Loucy (cell line): Measurements from ENCODE around the gene MARCHF11.

ENCODE experiments used
- H2AFZ ChIP-seq: fragments of 200-600 bp; sonication (generic); 2 replicates; pipeline ENCODE4 v1.6.0; 2016; ENCODE audit warnings: antibody characterized with exemption, mild to moderate bottlenecking, low read length, moderate library complexity
- H3F3A ChIP-seq: fragments of 200-600 bp; 2 replicates; pipeline ENCODE4 v1.6.0; 2016; ENCODE audit warnings: antibody characterized with exemption, low read depth, mild to moderate bottlenecking
- H3K27me3 ChIP-seq: fragments of 200-600 bp; sonication (generic); 2 replicates; pipeline ENCODE4 v1.6.1; 2014; ENCODE audit warnings: low read length, mild to moderate bottlenecking; ENCODE audit not compliant: insufficient read depth, poor library complexity, severe bottlenecking
- H3K36me3 ChIP-seq: fragments of 200-600 bp; sonication (generic); 2 replicates; pipeline ENCODE4 v1.6.1; 2016; ENCODE audit warnings: low read length; ENCODE audit not compliant: insufficient read depth
- H3K4me1 ChIP-seq: fragments of 200-600 bp; sonication (generic); 2 replicates; pipeline ENCODE4 v1.5.1; 2014; ENCODE audit warnings: low read length, mild to moderate bottlenecking; ENCODE audit not compliant: insufficient read depth, poor library complexity, severe bottlenecking
- H3K4me2 ChIP-seq: fragments of 200-600 bp; sonication (generic); 2 replicates; pipeline ENCODE4 v1.6.0; 2014; ENCODE audit warnings: antibody characterized with exemption, low read length, low read depth, mild to moderate bottlenecking; ENCODE audit not compliant: poor library complexity, severe bottlenecking
- H3K4me3 ChIP-seq: fragments of 200-600 bp; sonication (generic); 2 replicates; pipeline ENCODE4 v1.5.1; 2014; ENCODE audit warnings: low read length, mild to moderate bottlenecking, mixed read lengths; ENCODE audit not compliant: poor library complexity, severe bottlenecking
- H3K79me2 ChIP-seq: fragments of 200-600 bp; sonication (generic); 2 replicates; pipeline ENCODE4 v1.6.1; 2014; ENCODE audit warnings: low read length; ENCODE audit not compliant: insufficient read depth
- H3K9ac ChIP-seq: fragments of 200-600 bp; sonication (generic); 2 replicates; pipeline ENCODE4 v1.6.0; 2014; ENCODE audit warnings: mild to moderate bottlenecking, low read depth, low read length, moderate library complexity; ENCODE audit not compliant: poor library complexity, severe bottlenecking
- H3K9me2 ChIP-seq: fragments of 200-600 bp; sonication (generic); replicated peaks from 2 replicates; pipeline ENCODE4 v1.6.1; 2016; ENCODE audit warnings: low read depth, low read length, mixed read lengths
- H3K9me3 ChIP-seq: fragments of 200-600 bp; sonication (generic); 2 replicates; pipeline ENCODE4 v1.6.1; 2014; ENCODE audit warnings: mild to moderate bottlenecking, antibody characterized with exemption, low read length, low read depth; ENCODE audit not compliant: insufficient read depth
- H4K20me1 ChIP-seq: fragments of 200-600 bp; sonication (generic); 2 replicates; pipeline ENCODE4 v1.6.0; 2014; ENCODE audit warnings: antibody characterized with exemption, low read length, mild to moderate bottlenecking; ENCODE audit not compliant: insufficient read depth, poor library complexity, severe bottlenecking
- EZH2phosphoT487 ChIP-seq: fragments of 200-600 bp; IDR thresholded peaks from 2 replicates; pipeline ENCODE4 v1.6.1; 2018; ENCODE audit warnings: antibody characterized with exemption, mild to moderate bottlenecking, moderate library complexity, borderline replicate concordance
- TF ChIP-seq, protein P1 (sequence below): fragments of 200-600 bp; sonication (generic); conservative IDR thresholded peaks from 2 replicates; pipeline ENCODE4 v1.5.1; 2014; ENCODE audit warnings: mild to moderate bottlenecking, antibody characterized with exemption, low read length

Gene MARCHF11

DNA sequence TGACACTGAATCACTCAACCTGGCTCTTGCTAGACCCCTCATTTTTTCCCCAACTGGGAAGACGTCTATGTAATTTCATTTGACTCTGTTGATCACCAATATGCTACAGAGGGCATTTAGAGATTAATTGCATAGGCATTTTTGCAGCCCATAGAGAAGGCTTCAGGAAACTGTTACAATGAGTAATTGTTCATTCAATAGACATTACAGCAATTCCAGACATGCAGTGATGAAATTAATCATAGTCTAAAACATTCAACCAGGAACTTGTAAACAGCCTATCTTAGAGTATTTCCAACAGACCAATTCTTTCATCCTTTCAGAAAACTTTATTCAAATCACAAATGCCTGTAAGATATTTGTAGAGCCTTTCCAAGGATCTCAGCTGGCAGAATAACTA lies 122.3 kb downstream of the MARCHF11 start:
- TF ChIP-seq EZH2phosphoT487, result no peak
- TF ChIP-seq, protein P1, sequence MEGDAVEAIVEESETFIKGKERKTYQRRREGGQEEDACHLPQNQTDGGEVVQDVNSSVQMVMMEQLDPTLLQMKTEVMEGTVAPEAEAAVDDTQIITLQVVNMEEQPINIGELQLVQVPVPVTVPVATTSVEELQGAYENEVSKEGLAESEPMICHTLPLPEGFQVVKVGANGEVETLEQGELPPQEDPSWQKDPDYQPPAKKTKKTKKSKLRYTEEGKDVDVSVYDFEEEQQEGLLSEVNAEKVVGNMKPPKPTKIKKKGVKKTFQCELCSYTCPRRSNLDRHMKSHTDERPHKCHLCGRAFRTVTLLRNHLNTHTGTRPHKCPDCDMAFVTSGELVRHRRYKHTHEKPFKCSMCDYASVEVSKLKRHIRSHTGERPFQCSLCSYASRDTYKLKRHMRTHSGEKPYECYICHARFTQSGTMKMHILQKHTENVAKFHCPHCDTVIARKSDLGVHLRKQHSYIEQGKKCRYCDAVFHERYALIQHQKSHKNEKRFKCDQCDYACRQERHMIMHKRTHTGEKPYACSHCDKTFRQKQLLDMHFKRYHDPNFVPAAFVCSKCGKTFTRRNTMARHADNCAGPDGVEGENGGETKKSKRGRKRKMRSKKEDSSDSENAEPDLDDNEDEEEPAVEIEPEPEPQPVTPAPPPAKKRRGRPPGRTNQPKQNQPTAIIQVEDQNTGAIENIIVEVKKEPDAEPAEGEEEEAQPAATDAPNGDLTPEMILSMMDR, result no peak
- H3K9ac ChIP-seq, result no peak overlapping the region

DNA sequence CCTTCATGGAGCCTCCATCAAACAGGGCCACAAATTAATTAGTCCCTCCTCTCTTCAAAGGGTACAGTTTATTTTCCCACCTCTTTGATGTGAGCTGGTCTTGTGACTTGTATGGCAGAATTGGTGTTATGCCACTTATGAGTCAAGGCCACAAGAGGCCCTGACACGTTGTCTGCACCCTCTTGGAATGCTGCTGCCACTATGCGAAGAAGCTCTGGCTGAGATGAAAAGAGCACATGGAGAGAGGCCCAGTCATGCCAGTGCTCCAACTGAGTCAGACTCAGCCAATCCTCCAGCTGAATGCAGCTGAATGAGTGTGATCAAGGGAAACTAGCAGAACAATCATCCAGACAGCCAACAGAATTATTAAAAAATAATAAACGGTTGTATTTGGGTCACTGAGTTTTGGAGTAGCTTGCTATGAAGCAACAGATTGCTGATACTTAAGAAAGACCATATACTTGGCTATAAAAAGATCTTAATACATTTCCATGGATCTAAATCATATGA lies 128.3 kb downstream of the MARCHF11 start:
- Histone ChIP-seq H4K20me1 (no peaks in the 10 kb centered on the region), H3K4me1 (no peaks in the 10 kb centered on the region), H3K9me2 (no peaks in the 10 kb centered on the region), H3K36me3 (no peaks in the 10 kb centered on the region), H3K9me3 (no peaks in the 10 kb centered on the region), H3K4me3 (no peak overlapping the region), H3K27me3 (no peaks in the 10 kb centered on the region), H3K9ac (no peak overlapping the region), H3K79me2 (no peaks in the 10 kb centered on the region), H2AFZ (no peak overlapping the region), H3F3A (no peaks in the 10 kb centered on the region), H3K4me2 (no peak overlapping the region)
- TF ChIP-seq, protein P1, result no peak
- TF ChIP-seq EZH2phosphoT487, result no peak

More for the DNA sequence above, 122.3 kb downstream of the MARCHF11 start:
- H3K9me2 ChIP-seq, result no peaks in the 10 kb centered on the region
- H3K27me3 ChIP-seq, result no peaks in the 10 kb centered on the region
- no peaks in the 10 kb centered on the region for H4K20me1 ChIP-seq
- H3K4me3 ChIP-seq, result no peak overlapping the region
- no peak overlapping the region for H2AFZ ChIP-seq
- peaks cover 5% of the 10 kb centered on the region; the same call in 1 of the 2 replicates for H3K9me3 ChIP-seq
- H3F3A ChIP-seq, result no peaks in the 10 kb centered on the region
- H3K4me2 ChIP-seq, result no peak overlapping the region
- H3K79me2 ChIP-seq, result no peaks in the 10 kb centered on the region
- no peaks in the 10 kb centered on the region for H3K36me3 ChIP-seq
- no peaks in the 10 kb centered on the region for H3K4me1 ChIP-seq

DNA sequence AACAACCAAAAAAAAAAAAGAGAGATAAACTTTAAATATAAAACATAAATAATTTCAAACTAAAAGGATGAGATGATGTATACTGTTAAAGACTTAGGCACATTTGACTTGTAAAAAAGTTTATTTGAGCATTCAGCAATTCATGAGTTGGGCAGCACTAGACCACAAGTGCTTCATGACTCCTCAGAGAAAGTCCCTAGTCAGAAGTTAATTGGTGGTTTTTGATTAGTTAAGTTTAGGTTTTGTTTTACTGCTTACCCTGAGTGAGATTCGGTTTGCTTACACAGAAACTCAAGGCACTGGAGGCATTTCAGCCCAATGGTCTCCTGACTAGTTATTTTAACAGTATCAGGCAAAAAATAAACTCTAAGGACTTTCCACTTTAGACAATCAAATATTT lies 129.2 kb downstream of the MARCHF11 start:
- Histone ChIP-seq H3K9me2 (no peaks in the 10 kb centered on the region), H3K9ac (no peak overlapping the region), H3F3A (no peaks in the 10 kb centered on the region), H3K79me2 (no peaks in the 10 kb centered on the region), H2AFZ (no peak overlapping the region), H3K4me3 (no peak overlapping the region), H4K20me1 (no peaks in the 10 kb centered on the region), H3K4me2 (no peak overlapping the region), H3K9me3 (no peaks in the 10 kb centered on the region), H3K4me1 (no peaks in the 10 kb centered on the region), H3K27me3 (no peaks in the 10 kb centered on the region), H3K36me3 (no peaks in the 10 kb centered on the region)
- TF ChIP-seq, protein P1, result no peak
- TF ChIP-seq EZH2phosphoT487, result no peak
